ENCODE data around the gene PLA2G4E. TPM values are rescaled to one million over a fixed set of nuclear protein-coding genes. Genes with fewer than 3 reads are reported as not detected.

The PLA2G4E gene
- total RNA-seq, 6 experiments from 2014 or later = not detected

GRCh38 chr15:41997845-41998244, 23.0 kb downstream of the PLA2G4E start:
- no peaks in the 10 kb centered on the region for H3K36me3 ChIP-seq
- TF ChIP-seq POLR2A (IDR thresholded peaks at IDR 0.05) = no peak
- TF ChIP-seq CTCF (IDR thresholded peaks at IDR 0.05) = no peak
- no peak overlapping the region for H3K27ac ChIP-seq
- 86% methylated on average over 3 of the region's 3 CpGs for WGBS (ENCODE audit: insufficient coverage, low coverage, low lambda C conversion rate, missing lambda C conversion rate)
- H3K9me3 ChIP-seq = no peaks in the 10 kb centered on the region
- H3K4me1 ChIP-seq = no peaks in the 10 kb centered on the region
- intact Hi-C loops (cut with DNase I) = loop anchor here in 1 of 2 donors (10.0 kb wide), 1 partner anchor 87 kb away; no protein-coding TSS in a partner anchor
- ATAC-seq (no peak), DNase-seq (peak in 1 of 3 donors; percentile 30)
- no peaks in the 10 kb centered on the region for H3K27me3 ChIP-seq
- no peak overlapping the region for H3K4me3 ChIP-seq

GRCh38 chr15:41996921-41997592, 23.8 kb downstream of the PLA2G4E start:
- no peaks in the 10 kb centered on the region for H3K27me3 ChIP-seq
- H3K9me3 ChIP-seq = no peaks in the 10 kb centered on the region
- H3K4me1 ChIP-seq = no peaks in the 10 kb centered on the region
- ATAC-seq (no peak), DNase-seq (peak in 1 of 3 donors; percentile 15)
- TF ChIP-seq POLR2A (IDR thresholded peaks at IDR 0.05) (no peak), CTCF (IDR thresholded peaks at IDR 0.05) (no peak)
- H3K4me3 ChIP-seq = no peak overlapping the region
- H3K27ac ChIP-seq = no peak overlapping the region
- H3K36me3 ChIP-seq = no peaks in the 10 kb centered on the region
- intact Hi-C loops (cut with DNase I) = loop anchor here in 1 of 2 donors (10.0 kb wide), 1 partner anchor 88 kb away; no protein-coding TSS in a partner anchor
- 73% methylated on average over 8 of the region's 13 CpGs for WGBS (ENCODE audit: insufficient coverage, low coverage, low lambda C conversion rate, missing lambda C conversion rate)

GRCh38 chr15:41996376-41996775, 24.5 kb downstream of the PLA2G4E start:
- Histone ChIP-seq H3K36me3 (no peaks in the 10 kb centered on the region), H3K4me3 (no peak overlapping the region), H3K27me3 (no peaks in the 10 kb centered on the region), H3K27ac (no peak overlapping the region), H3K9me3 (no peaks in the 10 kb centered on the region), H3K4me1 (no peaks in the 10 kb centered on the region)
- DNase-seq (peak in 1 of 3 donors; percentile 44), ATAC-seq (no peak)
- 73% methylated on average over 6 of the region's 10 CpGs for WGBS (ENCODE audit: insufficient coverage, low coverage, low lambda C conversion rate, missing lambda C conversion rate)
- intact Hi-C loops (cut with DNase I) = loop anchor here in 1 of 2 donors (10.0 kb wide), 1 partner anchor 88 kb away; no protein-coding TSS in a partner anchor
- TF ChIP-seq POLR2A (IDR thresholded peaks at IDR 0.05) (no peak), CTCF (IDR thresholded peaks at IDR 0.05) (no peak)

GRCh38 chr15:41995476-41995855, 25.4 kb downstream of the PLA2G4E start:
- no peak for ATAC-seq
- Histone ChIP-seq H3K4me1 (no peaks in the 10 kb centered on the region), H3K9me3 (no peaks in the 10 kb centered on the region), H3K4me3 (no peak overlapping the region), H3K36me3 (no peaks in the 10 kb centered on the region), H3K27me3 (no peaks in the 10 kb centered on the region), H3K27ac (no peak overlapping the region)
- WGBS (ENCODE audit: insufficient coverage, low coverage, low lambda C conversion rate, missing lambda C conversion rate) = 93% methylated on average over 2 of the region's 7 CpGs
- intact Hi-C loops (cut with DNase I) = loop anchor here in 1 of 2 donors (10.0 kb wide), 1 partner anchor 89 kb away; no protein-coding TSS in a partner anchor
- DNase-seq = no peak
- TF ChIP-seq POLR2A (IDR thresholded peaks at IDR 0.05) = no peak
- no peak for TF ChIP-seq CTCF (IDR thresholded peaks at IDR 0.05)

Measured in right lobe of liver (tissue), 6 donors.